BE2C (cell line): ENCODE results near the gene VPS39.

Experiments
- DNase-seq: peaks from one replicate; pipeline ENCODE4 v3.0.0-alpha.2; 2020
- H3K27me3 ChIP-seq: fragments of 250-450 bp; sonication (Bioruptor Pico); 2 replicates; pipeline ENCODE4 v1.5.1; 2020; ENCODE audit warnings: mild to moderate bottlenecking
- H3K36me3 ChIP-seq: fragments of 250-450 bp; sonication (Bioruptor Pico); 2 replicates; pipeline ENCODE4 v1.5.1; 2020; ENCODE audit warnings: mild to moderate bottlenecking
- H3K4me1 ChIP-seq: fragments of 250-450 bp; sonication (Bioruptor Pico); 2 replicates; pipeline ENCODE4 v1.5.1; 2020
- H3K4me3 ChIP-seq: 2 replicates; pipeline ENCODE4 v1.5.1; 2011; ENCODE audit warnings: low read depth, low read length
- H3K9me3 ChIP-seq: fragments of 250-450 bp; sonication (Bioruptor Pico); 2 replicates; pipeline ENCODE4 v1.5.1; 2020
- CTCF ChIP-seq: IDR thresholded peaks from 2 replicates; pipeline ENCODE4 v1.5.1; 2012; ENCODE audit warnings: mild to moderate bottlenecking, low read depth, low read length

The VPS39 gene

GRCh38 chr15:42152921-42153698 is 55.0 kb downstream of the VPS39 start:
- Histone ChIP-seq H3K27me3 (no peaks in the 10 kb centered on the region), H3K36me3 (no peaks in the 10 kb centered on the region), H3K4me3 (no peak overlapping the region), H3K9me3 (no peaks in the 10 kb centered on the region), H3K4me1 (peaks cover 14% of the 10 kb centered on the region)
- TF ChIP-seq CTCF, result no peak
- no peak for DNase-seq

GRCh38 chr15:42152196-42152920 is 55.7 kb downstream of the VPS39 start:
- no peak for DNase-seq
- Histone ChIP-seq H3K27me3 (no peaks in the 10 kb centered on the region), H3K9me3 (no peaks in the 10 kb centered on the region)

GRCh38 chr15:42151736-42152135 is 56.4 kb downstream of the VPS39 start:
- no peak for TF ChIP-seq CTCF
- no peaks in the 10 kb centered on the region for H3K9me3 ChIP-seq
- no peaks in the 10 kb centered on the region for H3K36me3 ChIP-seq
- no peak overlapping the region for H3K4me3 ChIP-seq
- DNase-seq, result no peak
- peaks cover 8% of the 10 kb centered on the region; the same call in 1 of the 2 replicates for H3K4me1 ChIP-seq
- H3K27me3 ChIP-seq, result no peaks in the 10 kb centered on the region

More at GRCh38 chr15:42152196-42152920, 55.7 kb downstream of the VPS39 start:
- Histone ChIP-seq H3K4me1 (peaks cover 8% of the 10 kb centered on the region; the same call in 1 of the 2 replicates), H3K36me3 (no peaks in the 10 kb centered on the region), H3K4me3 (no peak overlapping the region)
- TF ChIP-seq CTCF, result no peak

- Histone ChIP-seq H3K4me3 (no peak overlapping the region), H3K9me3 (no peaks in the 10 kb centered on the region), H3K4me1 (0 out of 2 replicates have a peak, but pooled peaks cover 3% of the 10 kb centered on the region), H3K36me3 (no peaks in the 10 kb centered on the region), H3K27me3 (no peaks in the 10 kb centered on the region)
- no peak for TF ChIP-seq CTCF
- DNase-seq, result no peak
Observed at GRCh38 chr15:42151141-42151561, 57.0 kb downstream of the VPS39 start.

- Histone ChIP-seq H3K36me3 (no peaks in the 10 kb centered on the region), H3K4me1 (no peaks in the 10 kb centered on the region), H3K9me3 (no peaks in the 10 kb centered on the region), H3K27me3 (no peaks in the 10 kb centered on the region), H3K4me3 (no peak overlapping the region)
- no peak for TF ChIP-seq CTCF
- DNase-seq, result no peak
Observed at GRCh38 chr15:42150219-42150970, 57.7 kb downstream of the VPS39 start.
